Cardiac muscle cell (in vitro differentiated cells and primary cell): Measurements from ENCODE around the gene EOGT. TPM values are rescaled to one million over a fixed set of nuclear protein-coding genes. Genes with fewer than 3 reads are reported as not detected.

Source experiments
- DNase-seq, 2 donors: peaks; one replicate each; pipeline versions ENCODE4 v3.0.0 to v3.0.0-alpha.2; 2010 to 2017; ENCODE audit warnings: low read depth in 1 of 2, low spot score in 1 of 2
- H3K27ac ChIP-seq: fragments of 200-600 bp; sonication (generic); 2 replicates; pipeline ENCODE4 v1.5.1; 2016
- H3K27me3 ChIP-seq: fragments of 200-600 bp; sonication (generic); 2 replicates; pipeline ENCODE4 v1.6.0; 2016; ENCODE audit warnings: control low read depth
- H3K36me3 ChIP-seq: fragments of 200-600 bp; sonication (generic); 2 replicates; pipeline ENCODE4 v1.5.1; 2016; ENCODE audit warnings: control low read depth
- H3K4me1 ChIP-seq: fragments of 200-600 bp; sonication (generic); 2 replicates; pipeline ENCODE4 v1.8.1; 2017; ENCODE audit warnings: low read depth, mild to moderate bottlenecking, mixed run types
- H3K4me3 ChIP-seq: fragments of 200-600 bp; sonication (generic); 2 replicates; pipeline ENCODE4 v1.5.1; 2016; ENCODE audit warnings: mild to moderate bottlenecking
- H3K9me3 ChIP-seq: fragments of 200-600 bp; sonication (generic); 2 replicates; pipeline ENCODE4 v1.5.1; 2017; ENCODE audit warnings: low read depth, mild to moderate bottlenecking, control low read depth
- CTCF ChIP-seq: IDR thresholded peaks from 2 replicates; pipeline ENCODE4 v1.5.1; 2012; ENCODE audit warnings: low read depth, mild to moderate bottlenecking, low read length
- polyA plus RNA-seq: library from polyadenylated mRNA; unstranded; fragments of >200 nt; fragmentation: Nextera tagmentation; extraction: Ambion mirVana; gene quantifications from 2 replicates; pipeline ENCODE4 v1.2.1, GENCODE V29; 2016
- total RNA-seq: library from RNA; depleted of rRNA; stranded (reverse); fragments of >200 nt; gene quantifications from 2 replicates; pipeline ENCODE4 v1.2.3, GENCODE V29; 2016

EOGT gene
- total and polyA plus RNA-seq, 2 experiments from 2014 or later, result 11.3 to 16.9 TPM

- peaks cover 1% of the 10 kb centered on the region for H3K4me1 ChIP-seq
- DNase-seq, result no peak
- H3K4me3 ChIP-seq, result no peak overlapping the region
- TF ChIP-seq CTCF, result no peak
- no peaks in the 10 kb centered on the region for H3K27me3 ChIP-seq
- H3K27ac ChIP-seq, result no peak overlapping the region
- peaks cover 22% of the 10 kb centered on the region for H3K36me3 ChIP-seq
- H3K9me3 ChIP-seq, result no peaks in the 10 kb centered on the region
Observed at GRCh38 chr3:69008980-69009379, 4.5 kb downstream of the EOGT start.

GRCh38 chr3:69005791-69006482 is 7.5 kb downstream of the EOGT start:
- TF ChIP-seq CTCF, result no peak
- DNase-seq, result no peak
- Histone ChIP-seq H3K36me3 (peaks cover 30% of the 10 kb centered on the region), H3K9me3 (no peaks in the 10 kb centered on the region), H3K27ac (no peak overlapping the region), H3K27me3 (no peaks in the 10 kb centered on the region), H3K4me1 (no peaks in the 10 kb centered on the region), H3K4me3 (no peak overlapping the region)

GRCh38 chr3:69005071-69005790 is 8.3 kb downstream of the EOGT start:
- Histone ChIP-seq H3K4me1 (no peaks in the 10 kb centered on the region), H3K27ac (no peak overlapping the region), H3K9me3 (no peaks in the 10 kb centered on the region), H3K36me3 (peaks cover 30% of the 10 kb centered on the region), H3K4me3 (no peak overlapping the region), H3K27me3 (no peaks in the 10 kb centered on the region)
- no peak for TF ChIP-seq CTCF
- DNase-seq, result no peak

- peaks cover 26% of the 10 kb centered on the region for H3K36me3 ChIP-seq
- no peak for TF ChIP-seq CTCF
- H3K27me3 ChIP-seq, result no peaks in the 10 kb centered on the region
- no peak for DNase-seq
- H3K9me3 ChIP-seq, result no peaks in the 10 kb centered on the region
- H3K27ac ChIP-seq, result no peak overlapping the region
- no peak overlapping the region for H3K4me3 ChIP-seq
- no peaks in the 10 kb centered on the region for H3K4me1 ChIP-seq
Observed at GRCh38 chr3:69004138-69004537, 9.3 kb downstream of the EOGT start.

GRCh38 chr3:68999605-69000004 is 13.9 kb downstream of the EOGT start:
- Histone ChIP-seq H3K27ac (no peak overlapping the region), H3K4me3 (no peak overlapping the region), H3K36me3 (peaks cover 12% of the 10 kb centered on the region), H3K4me1 (peaks cover 24% of the 10 kb centered on the region), H3K9me3 (no peaks in the 10 kb centered on the region), H3K27me3 (no peaks in the 10 kb centered on the region)
- DNase-seq, result no peak
- TF ChIP-seq CTCF, result no peak
